A172 (cell line): ENCODE results near the gene MN1. TPM values are rescaled to one million over a fixed set of nuclear protein-coding genes. Genes with fewer than 3 reads are reported as not detected.

ENCODE experiments used
- DNase-seq: peaks from one replicate; pipeline ENCODE4 v3.0.0-alpha.2; 2015; ENCODE audit warnings: low spot score
- total RNA-seq: library from RNA; depleted of rRNA; stranded (reverse); fragments of >200 nt; shearing (Covaris generic); gene quantifications from 2 replicates; pipeline ENCODE4 v1.2.3, GENCODE V29; 2014; rRNA removed

The MN1 gene
- 2.3 TPM in 2 replicates for total RNA-seq

- no peak for DNase-seq
Measured at GRCh38 chr22:27801616-27802345, at the start of gene MN1. Gene MN1 (minus strand): TSS chr22:27801756. CDS start chr22:27800543, 1,213 bp downstream.

DNA sequence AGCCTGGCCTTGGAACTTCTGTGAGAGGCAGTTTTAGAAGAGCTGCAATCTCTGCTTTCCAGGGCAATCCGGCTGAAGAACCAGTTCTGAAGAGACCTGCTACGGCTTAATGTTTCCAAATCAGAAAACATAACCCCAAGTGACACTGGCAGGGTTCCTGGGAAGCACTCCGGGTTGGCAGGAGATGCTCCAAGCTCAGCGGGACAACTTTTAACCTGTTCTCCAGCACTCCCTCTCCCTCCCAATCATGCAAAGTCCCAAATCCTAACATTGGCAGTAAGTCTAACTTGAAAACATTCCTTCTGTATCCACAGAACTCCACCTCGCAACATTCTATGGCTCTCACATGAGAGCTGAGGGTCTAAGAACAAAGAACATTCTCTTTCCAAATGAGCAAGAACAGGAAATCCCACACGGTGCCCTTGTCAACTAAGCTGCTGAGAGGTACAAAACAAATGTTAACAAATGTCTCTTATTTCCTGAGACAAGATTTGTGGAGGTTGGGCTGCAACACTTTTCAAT lies 48.5 kb upstream of the MN1 start:
- no peak for DNase-seq

DNA sequence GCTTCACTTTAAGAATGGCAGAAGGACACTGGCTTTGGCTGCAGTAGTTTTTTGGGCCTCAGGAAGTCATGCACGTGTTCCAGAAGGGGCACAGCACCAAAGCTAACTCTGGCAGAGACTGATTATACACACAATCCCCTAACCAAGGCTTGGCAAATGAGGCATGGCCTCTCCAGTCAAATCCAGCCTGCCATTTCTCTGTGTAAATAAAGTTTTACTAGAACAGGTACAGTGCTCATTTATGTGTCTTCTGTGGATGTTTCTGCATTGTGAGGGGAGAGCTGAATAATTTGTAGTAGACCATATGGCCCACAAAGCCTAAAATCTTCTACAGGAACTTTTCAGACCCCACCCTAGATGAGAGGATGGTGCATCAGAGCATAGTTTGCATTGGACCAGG lies 46.4 kb upstream of the MN1 start:
- DNase-seq: no peak

DNA sequence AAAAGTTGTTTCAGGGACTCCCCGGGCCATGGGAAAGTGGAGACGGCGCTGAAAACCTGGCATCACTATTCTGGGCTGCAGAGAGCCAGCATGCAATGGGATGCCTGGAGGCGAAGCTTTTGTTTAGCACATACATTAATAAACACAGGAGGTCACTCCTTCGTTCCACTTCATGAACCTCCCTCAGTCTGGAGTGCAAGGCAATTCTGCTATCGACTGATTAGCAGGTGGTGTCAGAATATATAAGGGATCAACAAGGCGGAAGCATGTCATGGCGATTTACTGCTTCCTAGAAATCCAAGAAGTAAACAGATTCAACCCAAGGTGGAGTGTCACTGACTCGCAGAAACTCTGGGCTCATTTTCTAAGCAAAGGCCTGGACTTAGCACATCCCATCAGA lies 45.4 kb upstream of the MN1 start:
- DNase-seq: no peak

GRCh38 chr22:27846248-27846757 lies 44.7 kb upstream of the MN1 start:
- no peak for DNase-seq

- no peak for DNase-seq
Measured at GRCh38 chr22:27845644-27846043, 44.1 kb upstream of the MN1 start.

DNA sequence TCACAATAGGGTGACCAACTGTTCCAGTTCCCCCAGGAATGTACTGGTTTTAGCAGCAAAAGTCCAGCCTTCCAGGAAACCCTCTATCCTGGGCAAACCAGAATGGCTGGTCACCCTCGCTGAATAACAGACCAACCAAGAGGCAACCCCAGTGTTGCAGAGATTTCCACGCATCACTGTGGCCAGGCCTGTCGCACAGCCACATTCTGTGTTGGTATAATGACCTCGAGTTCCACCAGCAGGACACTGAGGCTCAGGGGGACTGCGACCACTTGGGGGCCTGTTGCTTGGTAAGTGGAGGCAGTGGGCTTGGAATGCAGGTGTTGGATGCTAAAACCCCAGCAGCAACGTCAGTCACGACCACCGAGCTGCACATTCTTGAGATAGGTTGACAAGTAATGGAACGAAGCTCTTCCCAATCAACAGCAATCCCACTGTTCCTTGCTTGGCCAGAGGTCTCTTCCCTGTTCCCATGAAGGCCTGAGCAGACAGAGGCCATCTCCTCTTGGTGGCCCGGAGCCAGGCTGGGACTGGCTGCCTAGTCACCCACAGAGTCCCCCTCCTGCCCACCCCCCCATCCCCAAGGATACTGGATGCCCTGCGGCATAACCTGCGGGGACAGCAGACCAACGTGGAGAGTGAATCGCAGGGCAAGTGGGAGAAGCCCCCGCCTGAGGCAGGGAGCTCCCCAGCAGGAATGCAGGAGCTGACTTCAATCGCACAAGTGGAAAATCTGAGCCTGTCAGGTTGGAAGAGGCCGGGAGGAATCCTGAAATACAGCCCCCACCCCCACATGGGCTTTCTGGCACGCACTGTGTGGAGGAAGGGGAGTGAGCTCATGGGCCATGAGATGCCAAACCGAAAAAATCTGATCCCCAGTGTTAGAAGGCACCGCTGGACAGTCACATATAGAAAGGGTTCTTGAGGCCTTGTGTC lies 43.4 kb upstream of the MN1 start:
- DNase-seq: no peak

GRCh38 chr22:27844256-27844655 lies 42.7 kb upstream of the MN1 start:
- DNase-seq: no peak

DNA sequence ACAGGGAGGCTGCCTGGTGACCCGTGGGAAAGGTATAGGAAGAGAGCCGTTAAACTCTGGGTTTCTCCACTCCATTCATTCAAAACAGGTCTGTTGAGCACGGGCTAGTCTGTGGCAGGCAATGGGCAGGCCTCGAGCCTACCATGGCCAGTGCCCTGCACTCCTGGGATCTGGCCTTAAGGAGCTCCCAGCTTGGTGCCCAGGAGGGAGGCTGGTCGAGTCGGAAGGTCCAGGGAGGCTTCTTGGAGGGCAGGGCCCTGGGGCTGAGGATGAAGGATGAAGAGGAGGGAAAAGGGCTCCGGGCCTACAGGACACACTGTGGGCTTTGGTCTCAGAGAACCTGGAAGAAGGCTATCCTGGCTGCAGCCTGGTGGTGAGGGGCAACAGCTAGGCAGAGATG lies 41.9 kb upstream of the MN1 start:
- DNase-seq: no peak

DNA sequence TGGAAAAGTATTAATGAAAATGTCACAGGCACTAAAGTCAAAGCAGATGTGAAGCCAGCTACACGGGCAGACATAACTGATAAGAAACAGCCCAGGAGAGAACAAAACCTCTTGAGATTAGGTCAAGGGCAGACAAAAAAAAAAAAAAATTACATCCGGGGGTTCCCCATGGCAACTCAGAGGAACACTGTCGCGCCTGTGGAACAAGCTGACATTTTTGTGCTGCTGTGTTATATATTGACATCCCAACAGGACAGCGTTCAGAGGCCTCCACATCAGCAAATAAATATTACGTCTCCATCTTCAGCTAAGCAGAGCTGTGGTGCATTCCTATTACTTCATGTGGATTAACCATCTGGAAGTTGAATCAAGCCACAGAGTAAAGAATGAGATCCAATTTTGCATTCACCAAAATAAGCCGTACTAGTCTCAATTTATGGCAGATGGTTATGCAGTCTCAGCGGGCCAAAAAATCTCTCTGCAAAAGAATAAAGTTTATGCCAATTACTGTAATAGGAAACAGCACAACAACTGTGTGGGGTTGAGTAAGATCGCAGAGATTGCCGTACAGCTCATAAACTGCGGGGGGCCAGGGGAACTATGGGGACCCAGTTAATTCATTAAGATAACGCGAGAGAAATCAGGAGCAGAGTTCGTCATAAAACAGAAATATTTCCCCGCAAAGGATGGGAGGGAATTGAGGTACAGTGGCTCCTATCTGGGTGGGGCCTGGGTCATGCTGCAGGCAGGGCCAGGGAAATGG lies 41.3 kb upstream of the MN1 start:
- DNase-seq: no peak

- DNase-seq: no peak
Measured at GRCh38 chr22:27842201-27842600, 40.6 kb upstream of the MN1 start.

DNA sequence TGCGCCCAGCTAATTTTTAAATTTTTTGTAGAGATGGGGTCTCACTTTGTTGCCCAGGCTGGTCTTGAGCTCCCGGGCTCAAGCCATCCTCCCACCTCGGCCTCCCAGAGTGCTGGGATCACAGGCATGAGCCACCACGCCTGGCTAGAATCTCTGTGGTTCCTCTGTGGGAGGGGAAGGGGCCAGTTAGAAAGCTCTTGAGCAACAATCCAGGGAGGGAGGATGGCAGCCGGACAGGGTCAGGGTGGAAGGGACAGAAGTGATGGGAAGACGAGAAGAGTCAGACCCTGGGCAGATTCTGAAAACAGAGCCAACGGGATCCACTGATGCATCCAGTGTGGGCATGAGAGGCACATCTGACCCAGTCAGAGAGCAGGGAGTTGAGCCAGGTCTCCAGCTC lies 38.9 kb upstream of the MN1 start:
- DNase-seq: no peak

DNA sequence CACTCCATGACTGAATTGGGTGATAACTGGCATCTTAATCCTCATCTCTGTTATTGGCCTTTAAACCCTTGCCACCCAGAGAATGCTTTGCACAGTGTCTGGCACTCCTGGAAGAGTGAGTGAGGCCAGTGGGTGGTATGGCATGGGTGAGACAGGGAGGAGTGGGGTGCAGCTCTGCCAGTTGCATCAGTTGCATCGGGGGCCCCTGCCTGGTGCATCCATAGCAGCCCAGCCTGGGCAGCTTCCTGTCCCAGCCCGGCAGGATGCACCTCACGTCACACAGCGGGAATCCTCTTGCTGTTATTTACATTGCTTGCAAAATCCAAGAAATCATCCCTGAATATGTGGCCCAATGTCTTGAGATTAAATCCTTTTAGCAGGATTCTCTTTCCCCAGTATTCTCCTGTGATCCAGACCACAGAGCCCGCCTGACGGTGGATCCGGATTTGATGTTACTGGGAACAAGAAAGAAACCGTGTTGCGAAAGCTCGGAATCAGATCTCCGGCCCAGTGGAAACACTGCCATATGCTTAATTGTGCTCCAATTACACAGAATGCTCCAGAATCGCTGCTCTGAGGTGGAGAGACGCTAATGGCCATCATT lies 37.6 kb upstream of the MN1 start:
- DNase-seq: no peak

- no peak for DNase-seq
Measured at GRCh38 chr22:27836181-27836580, 34.6 kb upstream of the MN1 start.

GRCh38 chr22:27835446-27835845 lies 33.9 kb upstream of the MN1 start:
- DNase-seq: no peak

DNA sequence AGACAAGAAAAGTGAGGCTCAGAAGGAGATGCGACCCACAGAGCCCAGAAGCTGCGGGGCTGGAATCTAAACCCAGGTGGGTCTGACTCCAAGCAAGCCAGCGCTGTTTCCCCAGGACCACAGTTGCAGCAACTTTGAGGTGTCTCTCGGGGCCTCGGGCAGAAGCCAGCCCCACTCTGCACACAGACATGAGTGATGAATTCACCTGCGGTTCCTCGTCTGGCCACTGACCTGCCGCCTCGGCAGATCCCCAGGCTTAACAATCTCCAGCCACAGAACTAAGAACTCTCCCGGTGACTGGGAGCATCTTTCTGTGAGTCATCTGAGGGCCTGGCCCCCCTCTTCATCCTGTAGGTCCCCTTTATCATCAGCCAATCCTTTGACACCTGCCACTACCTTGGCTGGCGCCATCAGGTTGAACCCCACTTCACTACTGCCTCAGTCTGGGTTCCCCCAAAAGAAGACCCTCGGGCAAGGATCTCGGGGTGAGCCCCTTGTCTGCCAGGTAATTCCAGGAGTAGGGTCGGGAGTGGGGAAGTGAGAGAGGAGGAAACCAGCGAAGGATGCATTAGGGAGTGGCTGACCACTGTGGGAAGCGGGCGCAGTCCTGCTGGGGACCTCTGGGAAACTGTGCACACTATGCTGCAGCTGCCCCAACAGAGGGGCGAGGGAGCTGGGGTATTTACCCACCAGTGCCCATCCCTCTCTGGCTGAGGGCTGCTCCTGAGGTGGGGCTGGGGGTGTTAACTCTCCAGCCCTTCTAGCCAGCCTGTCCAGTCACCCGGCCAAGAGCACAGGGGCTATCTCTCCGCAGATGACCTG lies 33.0 kb upstream of the MN1 start:
- DNase-seq: no peak

- no peak for DNase-seq
Measured at GRCh38 chr22:27833803-27834202, 32.2 kb upstream of the MN1 start.

DNA sequence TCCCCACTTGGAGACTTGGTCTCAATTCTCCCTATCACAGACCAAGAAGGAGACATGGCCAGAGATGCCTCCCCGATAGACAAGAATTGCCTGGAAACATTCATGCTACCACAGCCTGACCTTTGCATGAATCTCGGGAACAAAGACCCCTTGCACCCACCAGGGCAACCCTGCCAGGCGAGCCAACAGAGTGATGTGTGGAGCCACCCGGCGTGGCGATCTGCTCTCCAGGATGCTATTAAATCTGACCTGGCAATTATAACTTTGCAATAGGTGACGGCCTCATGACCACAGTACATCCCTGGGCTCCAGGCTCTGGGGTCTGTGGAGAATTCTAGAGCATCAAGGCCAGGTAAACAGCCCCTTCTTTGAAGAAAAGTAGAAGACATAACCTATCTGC lies 31.1 kb upstream of the MN1 start:
- no peak for DNase-seq

- DNase-seq: no peak
Measured at GRCh38 chr22:27829620-27830019, 28.1 kb upstream of the MN1 start.
